ENCODE measurements around the gene DDX41.

Gene DDX41

DNA sequence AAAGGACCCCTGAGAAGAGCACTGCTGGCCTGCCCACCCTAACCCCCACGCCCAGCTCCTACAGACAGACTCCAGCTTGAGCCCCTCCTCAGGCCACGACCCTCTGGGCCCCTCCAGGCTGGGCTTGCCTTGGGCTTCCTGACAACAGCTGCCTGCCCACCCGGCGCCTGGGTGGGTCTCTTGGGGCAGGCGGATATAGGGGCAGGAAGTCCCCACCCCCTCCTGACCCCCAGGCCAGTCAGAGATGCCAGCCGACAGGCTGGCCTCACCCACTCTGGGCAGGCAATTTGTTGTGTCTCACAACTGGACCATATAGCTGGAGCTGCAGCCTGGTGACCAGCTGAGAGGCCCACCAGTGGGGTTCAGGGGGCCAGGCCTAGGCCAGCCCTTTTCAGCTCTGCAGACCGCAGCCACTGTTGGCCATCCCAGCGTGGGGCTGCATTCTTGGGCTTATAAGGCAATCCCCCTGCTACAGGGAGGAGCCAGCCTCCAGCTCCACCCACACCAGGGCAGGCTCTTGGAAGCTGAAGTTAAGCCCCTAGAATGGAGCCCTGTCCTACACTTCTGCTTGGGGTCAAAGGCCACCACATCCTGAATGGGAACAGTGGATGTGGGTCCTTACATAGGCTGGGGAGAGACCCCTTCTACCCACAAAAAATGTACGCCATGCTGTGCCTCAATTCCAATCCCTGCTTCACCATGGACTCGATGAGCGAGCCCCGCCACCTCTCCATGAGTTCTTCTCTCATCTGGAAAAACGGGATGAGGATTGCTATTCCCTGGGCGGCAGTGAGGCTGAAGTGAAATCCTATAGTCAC lies 21.3 kb downstream of the DDX41 start:
- Histone ChIP-seq H3K27ac (no peak overlapping the region), H3K79me2 (ENCODE audit: insufficient read depth, low read depth) (no peaks in the 10 kb centered on the region), H3K36me3 (ENCODE audit: insufficient read depth) (no peaks in the 10 kb centered on the region), H2AFZ (ENCODE audit: low read depth) (no peak overlapping the region), H3K4me3 (IDR thresholded peaks at IDR 0.05; ENCODE audit: insufficient read depth, low read depth, low read length) (no peak overlapping the region), H3K4me1 (ENCODE audit: low read depth, poor library complexity, severe bottlenecking) (peaks cover 3% of the 10 kb centered on the region), H4K20me1 (ENCODE audit: insufficient read depth) (no peaks in the 10 kb centered on the region), H3K27me3 (ENCODE audit: insufficient read depth, low read depth) (no peaks in the 10 kb centered on the region), H3K9ac (no peak overlapping the region), H3K4me2 (no peak overlapping the region)
- TF ChIP-seq, protein P1, sequence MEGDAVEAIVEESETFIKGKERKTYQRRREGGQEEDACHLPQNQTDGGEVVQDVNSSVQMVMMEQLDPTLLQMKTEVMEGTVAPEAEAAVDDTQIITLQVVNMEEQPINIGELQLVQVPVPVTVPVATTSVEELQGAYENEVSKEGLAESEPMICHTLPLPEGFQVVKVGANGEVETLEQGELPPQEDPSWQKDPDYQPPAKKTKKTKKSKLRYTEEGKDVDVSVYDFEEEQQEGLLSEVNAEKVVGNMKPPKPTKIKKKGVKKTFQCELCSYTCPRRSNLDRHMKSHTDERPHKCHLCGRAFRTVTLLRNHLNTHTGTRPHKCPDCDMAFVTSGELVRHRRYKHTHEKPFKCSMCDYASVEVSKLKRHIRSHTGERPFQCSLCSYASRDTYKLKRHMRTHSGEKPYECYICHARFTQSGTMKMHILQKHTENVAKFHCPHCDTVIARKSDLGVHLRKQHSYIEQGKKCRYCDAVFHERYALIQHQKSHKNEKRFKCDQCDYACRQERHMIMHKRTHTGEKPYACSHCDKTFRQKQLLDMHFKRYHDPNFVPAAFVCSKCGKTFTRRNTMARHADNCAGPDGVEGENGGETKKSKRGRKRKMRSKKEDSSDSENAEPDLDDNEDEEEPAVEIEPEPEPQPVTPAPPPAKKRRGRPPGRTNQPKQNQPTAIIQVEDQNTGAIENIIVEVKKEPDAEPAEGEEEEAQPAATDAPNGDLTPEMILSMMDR (conservative IDR thresholded peaks at IDR 0.05; ENCODE audit: low read depth, low read length): no peak

DNA sequence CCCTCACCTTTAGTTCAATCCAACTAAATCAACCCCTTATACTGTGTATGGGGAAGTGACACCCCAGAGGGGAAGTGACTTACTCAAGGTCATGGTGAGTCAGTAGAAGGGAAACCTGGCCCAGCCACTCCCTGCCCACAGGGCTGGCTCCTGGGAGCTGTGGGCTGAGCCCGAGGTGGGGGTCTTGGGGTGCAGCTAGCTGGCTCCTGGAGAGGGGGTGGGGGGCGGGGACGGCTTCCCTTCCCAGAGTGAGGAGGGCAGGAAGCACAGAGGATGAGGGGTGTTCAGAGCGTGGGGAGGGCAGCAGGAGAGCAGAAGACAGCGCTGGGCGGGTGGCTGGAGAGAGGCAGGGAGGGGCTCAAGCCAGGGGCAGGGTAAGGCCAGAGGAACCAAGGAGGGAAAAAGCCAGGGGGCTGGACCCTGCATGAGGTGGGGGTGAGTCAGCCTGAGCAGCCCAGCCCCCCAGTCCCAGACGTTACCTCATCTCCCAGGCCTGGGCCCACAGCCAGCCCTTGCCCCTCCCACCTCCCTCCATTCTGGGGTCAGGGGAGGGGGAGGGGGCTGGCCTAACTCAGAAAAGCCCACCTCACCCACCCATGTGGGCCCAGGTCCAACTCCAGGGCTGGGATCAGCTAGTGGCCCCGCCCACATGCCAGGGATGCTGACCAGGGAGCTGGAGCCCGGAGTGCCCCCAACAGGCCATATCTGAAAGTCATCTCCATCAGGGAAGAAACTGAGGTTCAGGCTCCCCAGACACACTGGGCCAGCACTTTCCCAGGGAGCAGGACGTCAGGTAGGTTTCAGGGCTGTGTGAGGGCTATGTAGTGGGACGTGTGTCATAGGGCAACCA lies 22.2 kb downstream of the DDX41 start:
- H3K79me2 ChIP-seq (ENCODE audit: insufficient read depth, low read depth): no peaks in the 10 kb centered on the region
- no peaks in the 10 kb centered on the region for H4K20me1 ChIP-seq (ENCODE audit: insufficient read depth)
- no peak overlapping the region for H3K27ac ChIP-seq
- no peak overlapping the region for H3K4me2 ChIP-seq
- no peak overlapping the region for H2AFZ ChIP-seq (ENCODE audit: low read depth)
- TF ChIP-seq, protein P1 (conservative IDR thresholded peaks at IDR 0.05; ENCODE audit: low read depth, low read length): no peak
- no peaks in the 10 kb centered on the region for H3K36me3 ChIP-seq (ENCODE audit: insufficient read depth)
- no peaks in the 10 kb centered on the region for H3K27me3 ChIP-seq (ENCODE audit: insufficient read depth, low read depth)
- no peak overlapping the region for H3K4me3 ChIP-seq (IDR thresholded peaks at IDR 0.05; ENCODE audit: insufficient read depth, low read depth, low read length)
- peaks cover 3% of the 10 kb centered on the region for H3K4me1 ChIP-seq (ENCODE audit: low read depth, poor library complexity, severe bottlenecking)
- H3K9ac ChIP-seq: no peak overlapping the region

DNA sequence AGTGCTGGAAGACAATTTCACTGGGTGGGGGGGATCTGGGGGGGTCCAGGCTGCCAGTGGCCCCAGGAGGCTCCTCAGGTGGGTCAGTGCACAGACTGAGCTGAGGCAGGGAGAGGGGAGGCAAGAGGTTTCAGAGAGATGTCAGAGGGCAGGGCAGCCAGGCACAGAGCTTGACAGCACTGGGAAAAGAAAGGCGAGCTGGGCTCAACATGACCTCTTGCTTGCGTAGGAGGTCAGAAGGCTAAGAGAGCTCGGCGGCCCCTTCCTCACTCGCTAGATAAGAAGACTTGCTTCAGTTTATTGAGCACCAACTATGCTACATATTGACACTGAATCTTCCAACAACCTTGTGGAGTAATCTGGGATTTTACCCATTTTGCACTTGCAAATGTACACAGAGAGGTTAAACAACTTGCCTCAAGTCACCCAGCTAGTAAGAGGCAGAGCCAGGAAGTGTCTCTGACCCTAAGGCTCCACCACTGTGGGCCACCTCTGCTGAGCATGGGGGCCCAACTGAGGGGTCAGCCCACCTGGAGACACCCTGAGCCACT lies 22.9 kb downstream of the DDX41 start:
- Histone ChIP-seq H2AFZ (ENCODE audit: low read depth) (no peak overlapping the region), H3K79me2 (ENCODE audit: insufficient read depth, low read depth) (no peaks in the 10 kb centered on the region), H3K4me1 (ENCODE audit: low read depth, poor library complexity, severe bottlenecking) (peaks cover 6% of the 10 kb centered on the region), H3K27ac (no peak overlapping the region), H3K4me2 (no peak overlapping the region), H3K9ac (no peak overlapping the region), H3K4me3 (IDR thresholded peaks at IDR 0.05; ENCODE audit: insufficient read depth, low read depth, low read length) (no peak overlapping the region), H3K36me3 (ENCODE audit: insufficient read depth) (no peaks in the 10 kb centered on the region), H4K20me1 (ENCODE audit: insufficient read depth) (no peaks in the 10 kb centered on the region), H3K27me3 (ENCODE audit: insufficient read depth, low read depth) (no peaks in the 10 kb centered on the region)
- TF ChIP-seq, protein P1 (conservative IDR thresholded peaks at IDR 0.05; ENCODE audit: low read depth, low read length): no peak

DNA sequence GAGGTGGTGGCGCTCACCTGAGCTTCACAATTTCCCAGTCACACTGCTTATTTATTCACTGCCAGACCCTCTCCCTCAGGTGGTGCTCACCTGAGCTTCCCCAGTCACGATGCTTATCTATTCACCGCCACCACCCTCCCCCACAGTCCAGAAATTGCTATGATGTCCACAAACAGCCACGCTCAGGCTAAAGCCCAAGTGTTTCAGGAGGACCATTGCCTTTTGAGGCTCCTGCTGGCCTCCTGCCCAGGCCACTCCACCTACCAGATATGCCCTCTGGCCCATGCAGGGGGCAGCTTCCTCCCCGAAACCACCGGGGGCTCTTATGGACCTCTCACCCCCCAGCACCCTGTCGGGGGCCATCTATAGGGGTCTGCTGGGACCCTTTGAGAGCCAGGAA lies 23.9 kb downstream of the DDX41 start:
- no peaks in the 10 kb centered on the region for H3K36me3 ChIP-seq (ENCODE audit: insufficient read depth)
- no peaks in the 10 kb centered on the region for H3K27me3 ChIP-seq (ENCODE audit: insufficient read depth, low read depth)
- H3K79me2 ChIP-seq (ENCODE audit: insufficient read depth, low read depth): no peaks in the 10 kb centered on the region
- no peak overlapping the region for H3K9ac ChIP-seq
- H3K4me3 ChIP-seq (IDR thresholded peaks at IDR 0.05; ENCODE audit: insufficient read depth, low read depth, low read length): no peak overlapping the region
- no peak overlapping the region for H2AFZ ChIP-seq (ENCODE audit: low read depth)
- no peak overlapping the region for H3K27ac ChIP-seq
- TF ChIP-seq, protein P1 (conservative IDR thresholded peaks at IDR 0.05; ENCODE audit: low read depth, low read length): no peak
- H4K20me1 ChIP-seq (ENCODE audit: insufficient read depth): no peaks in the 10 kb centered on the region
- peaks cover 8% of the 10 kb centered on the region for H3K4me1 ChIP-seq (ENCODE audit: low read depth, poor library complexity, severe bottlenecking)
- no peak overlapping the region for H3K4me2 ChIP-seq
